ENCODE data around the gene UBL3.

Gene UBL3

DNA sequence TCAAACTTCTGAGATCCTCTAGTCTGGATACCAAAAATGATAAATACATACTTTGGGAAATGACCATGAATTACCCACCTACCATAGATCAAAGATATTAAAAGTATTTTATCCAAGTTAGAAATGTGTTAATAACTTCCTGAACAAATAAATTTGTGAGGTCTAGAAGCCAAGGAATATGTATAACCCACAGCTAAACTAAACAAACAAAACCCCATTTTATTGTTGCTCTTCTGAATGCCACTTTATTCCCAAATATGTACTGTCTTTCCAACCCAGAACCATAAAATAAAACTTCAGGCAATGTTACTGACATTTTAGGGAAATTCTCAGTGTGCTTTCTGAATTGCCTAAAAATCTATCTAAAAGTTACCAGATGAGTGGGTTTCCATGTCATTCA lies 35.1 kb downstream of the UBL3 start:
- in situ Hi-C loops (cut with MboI; ENCODE audit: low sequenced_read_pairs), result no loop called here

DNA sequence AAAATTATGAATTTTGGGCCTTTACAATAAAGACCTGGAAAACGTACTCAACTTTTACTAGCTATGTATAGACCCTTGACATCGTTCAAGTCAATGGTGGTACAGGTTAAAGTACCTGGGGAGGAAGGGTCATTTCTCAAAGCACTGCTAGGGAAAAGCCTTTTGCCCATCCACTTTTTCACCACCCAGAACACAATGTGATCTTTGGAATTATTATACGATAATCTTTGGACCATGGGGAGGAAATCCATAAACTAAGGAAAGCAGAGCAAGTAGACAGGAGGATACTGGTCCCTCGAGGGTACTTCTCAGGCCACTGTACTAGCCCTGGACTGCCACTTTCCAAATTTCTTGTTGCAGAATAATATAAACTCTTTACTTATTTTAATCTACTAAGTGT lies 39.5 kb downstream of the UBL3 start:
- in situ Hi-C loops (cut with MboI; ENCODE audit: low sequenced_read_pairs), result no loop called here

DNA sequence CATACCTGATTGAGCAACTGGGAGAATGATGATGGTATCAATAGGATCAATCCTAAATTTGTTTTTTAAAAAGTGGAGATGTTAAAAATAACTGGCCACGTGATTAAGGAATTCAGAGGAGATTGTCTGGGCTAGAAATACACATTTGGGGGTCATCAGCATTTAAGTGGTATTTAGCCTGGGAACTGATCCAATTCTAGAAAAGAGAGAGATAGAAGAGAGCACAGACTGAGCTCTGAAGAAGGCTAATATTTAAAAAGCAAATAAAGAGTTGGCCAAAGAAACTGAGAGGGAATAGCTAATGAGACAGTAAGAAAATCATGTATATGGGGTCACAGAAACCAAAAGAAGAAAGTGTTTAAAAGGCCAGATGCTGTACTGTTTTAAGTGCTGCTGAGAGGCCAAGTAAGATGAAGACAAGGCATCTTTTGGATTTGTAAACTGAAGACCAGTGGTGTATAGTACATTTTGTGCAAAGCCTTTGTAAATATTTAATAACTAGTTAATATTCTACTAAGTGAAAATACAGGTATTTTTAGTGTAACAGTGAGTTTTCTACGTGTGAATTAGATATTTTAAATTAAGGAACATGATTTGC lies 40.2 kb downstream of the UBL3 start:
- in situ Hi-C loops (cut with MboI; ENCODE audit: low sequenced_read_pairs), result no loop called here

DNA sequence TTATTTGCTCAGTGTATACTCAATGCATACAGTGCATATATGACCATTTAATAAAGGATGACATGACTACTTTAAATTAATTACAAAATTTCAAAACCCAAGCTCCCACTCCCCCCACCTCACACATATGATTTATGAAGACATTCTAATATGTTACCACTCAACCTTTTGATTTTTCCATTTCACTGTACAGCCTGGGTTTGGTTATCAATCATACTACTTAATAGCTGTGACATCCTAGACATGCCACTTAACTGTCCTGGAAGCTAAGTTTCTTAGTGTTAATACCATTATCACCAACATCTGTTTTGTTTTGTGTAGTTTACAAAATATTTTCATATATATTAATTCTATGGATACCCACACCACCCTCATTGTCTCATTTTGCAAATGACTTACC lies 42.2 kb downstream of the UBL3 start:
- in situ Hi-C loops (cut with MboI; ENCODE audit: low sequenced_read_pairs), result no loop called here

DNA sequence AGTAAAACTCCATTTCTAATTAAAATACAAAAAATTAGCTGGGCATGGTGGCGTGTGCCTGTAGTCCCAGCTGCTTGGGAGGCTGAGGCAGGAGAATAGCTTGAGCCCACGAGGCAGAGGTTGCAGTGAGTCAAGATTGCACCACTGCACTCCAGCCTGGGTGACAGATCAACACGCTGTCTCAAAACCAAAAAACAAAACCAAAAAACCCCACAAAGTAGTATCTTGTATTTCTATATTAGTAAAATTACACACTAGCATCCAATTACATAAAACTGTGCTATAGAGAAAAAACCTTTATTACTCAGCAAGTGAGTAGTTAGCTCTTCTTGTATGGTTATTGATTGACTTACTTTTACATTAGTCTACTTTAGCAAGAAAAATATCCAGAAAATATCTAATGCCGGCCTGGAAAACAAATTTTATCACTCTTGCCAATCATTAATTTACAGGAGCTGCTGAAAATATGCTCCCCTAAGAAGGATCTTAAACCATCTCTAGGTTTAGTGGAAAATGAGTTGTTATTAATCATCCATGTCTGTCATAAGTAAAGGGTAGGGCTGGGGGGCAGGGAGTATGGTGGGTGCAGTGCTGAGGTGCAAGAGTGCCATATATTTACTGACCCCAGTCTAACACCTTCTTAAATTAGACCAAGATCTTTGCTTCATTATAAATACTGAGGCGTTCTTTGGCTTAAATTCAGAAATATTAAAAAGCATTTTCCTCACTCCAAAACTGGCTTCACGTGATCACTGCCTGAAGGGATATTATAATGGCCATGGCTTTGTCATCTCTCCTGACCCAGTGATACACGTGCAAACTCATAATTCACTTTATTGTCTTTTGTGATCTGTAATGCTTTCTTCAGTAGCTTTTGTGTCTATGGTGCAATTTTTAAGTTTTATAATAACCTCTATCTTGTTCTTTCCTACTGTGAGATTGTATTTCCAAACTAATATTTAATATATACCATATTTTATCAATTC lies 44.1 kb downstream of the UBL3 start:
- in situ Hi-C loops (cut with MboI; ENCODE audit: low sequenced_read_pairs), result no loop called here

DNA sequence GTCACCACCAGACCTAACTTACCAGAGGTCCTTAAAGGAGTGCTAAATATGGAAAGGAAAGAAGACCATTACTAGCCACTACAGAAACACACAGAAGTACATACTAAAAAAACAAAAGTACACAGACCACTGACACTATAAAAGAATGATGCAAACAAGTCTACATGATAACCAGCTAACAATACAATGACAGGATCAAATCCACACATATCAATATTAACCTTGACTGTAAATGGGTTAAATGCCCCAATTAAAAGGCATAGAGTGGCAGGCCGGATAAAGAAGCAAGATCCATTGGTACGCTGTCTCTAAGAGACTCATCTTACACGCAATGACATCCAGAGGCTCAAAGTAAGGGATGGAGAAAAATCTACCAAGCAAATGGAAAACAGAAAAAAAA lies 47.2 kb downstream of the UBL3 start:
- in situ Hi-C loops (cut with MboI; ENCODE audit: low sequenced_read_pairs), result no loop called here

DNA sequence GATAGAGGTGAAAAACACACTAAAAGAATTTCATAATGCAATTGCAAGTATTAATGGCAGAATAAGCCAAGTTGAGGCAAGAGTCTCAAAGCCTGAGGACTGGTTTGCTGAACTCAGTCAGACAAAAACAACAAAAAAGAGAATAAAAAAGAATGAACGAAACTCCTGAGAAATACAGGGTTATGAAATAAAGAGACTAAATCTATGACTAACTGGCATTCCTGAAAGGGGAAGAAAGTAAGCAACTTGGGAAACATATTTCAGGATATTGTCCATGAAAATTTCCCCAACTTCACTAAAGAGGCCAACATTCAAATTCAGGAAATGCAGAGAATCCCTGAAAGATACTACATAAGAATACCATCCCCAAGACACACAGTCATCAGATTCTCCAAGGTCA lies 47.8 kb downstream of the UBL3 start:
- in situ Hi-C loops (cut with MboI; ENCODE audit: low sequenced_read_pairs), result no loop called here

DNA sequence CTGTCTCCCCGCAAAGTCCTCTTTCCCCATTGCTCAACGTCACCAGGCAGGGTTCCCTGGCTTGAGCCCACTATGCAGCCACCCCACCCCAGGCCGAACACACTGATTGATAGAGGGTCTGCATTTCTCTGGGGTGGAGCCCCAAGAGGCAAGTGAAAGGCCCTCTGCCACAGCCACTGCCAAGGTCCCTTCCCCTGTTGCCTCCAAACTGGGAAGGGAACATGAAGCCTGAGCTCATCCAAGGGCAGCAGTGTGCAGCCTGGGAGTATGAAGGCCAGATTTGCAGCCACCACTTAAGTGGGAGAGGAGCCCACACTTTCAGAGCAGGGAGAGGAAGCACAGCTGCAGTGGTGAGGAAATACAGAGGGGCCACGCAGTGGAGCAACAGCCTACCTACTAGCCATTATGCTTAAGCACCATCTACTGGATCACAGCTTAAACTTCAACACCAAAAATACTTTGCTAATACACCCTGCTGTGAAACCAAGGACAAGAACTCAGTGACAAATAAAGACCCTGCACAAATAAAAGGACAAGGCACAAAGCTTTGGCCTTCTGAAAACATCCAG lies 48.6 kb downstream of the UBL3 start:
- in situ Hi-C loops (cut with MboI; ENCODE audit: low sequenced_read_pairs), result no loop called here

DNA sequence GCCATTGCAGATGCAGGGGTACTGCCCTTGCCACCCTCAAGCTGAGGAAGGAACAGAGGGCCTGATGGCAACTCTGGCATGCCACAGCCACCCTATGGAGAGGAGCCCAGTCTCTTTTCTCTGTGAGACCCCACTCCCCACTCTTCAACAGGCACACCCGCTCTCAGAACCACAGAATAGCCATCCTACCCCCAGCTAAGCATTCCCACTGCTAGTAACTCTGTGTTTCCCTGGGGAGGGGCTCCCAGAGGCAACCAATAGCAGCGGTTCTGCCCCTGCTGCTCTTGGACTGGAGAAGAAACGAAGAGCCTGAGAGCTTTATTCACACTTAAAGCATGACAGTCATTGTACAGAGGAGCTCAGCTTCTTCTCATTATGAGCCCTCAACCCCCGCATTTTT lies 49.3 kb downstream of the UBL3 start:
- in situ Hi-C loops (cut with MboI; ENCODE audit: low sequenced_read_pairs), result no loop called here

DNA sequence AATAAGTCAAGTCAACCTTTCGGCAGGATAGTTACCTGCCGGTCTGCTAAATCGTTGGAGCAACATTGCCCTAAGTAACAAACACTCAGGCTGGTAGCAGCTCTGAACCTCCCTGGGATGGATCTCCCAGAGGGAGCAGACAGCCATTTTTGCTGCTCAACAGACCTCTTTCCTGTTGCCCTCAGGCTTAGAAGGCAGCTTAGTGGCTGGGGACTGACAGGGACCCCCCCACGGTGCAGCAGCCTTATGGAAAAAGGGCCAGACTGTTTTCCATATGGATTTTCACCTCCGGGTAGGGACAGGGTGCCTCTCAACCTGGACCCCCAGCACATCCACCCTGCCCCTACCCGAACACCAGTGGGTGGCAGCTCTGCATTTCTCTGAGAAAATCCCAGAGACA lies 49.7 kb downstream of the UBL3 start:
- in situ Hi-C loops (cut with MboI; ENCODE audit: low sequenced_read_pairs), result no loop called here

DNA sequence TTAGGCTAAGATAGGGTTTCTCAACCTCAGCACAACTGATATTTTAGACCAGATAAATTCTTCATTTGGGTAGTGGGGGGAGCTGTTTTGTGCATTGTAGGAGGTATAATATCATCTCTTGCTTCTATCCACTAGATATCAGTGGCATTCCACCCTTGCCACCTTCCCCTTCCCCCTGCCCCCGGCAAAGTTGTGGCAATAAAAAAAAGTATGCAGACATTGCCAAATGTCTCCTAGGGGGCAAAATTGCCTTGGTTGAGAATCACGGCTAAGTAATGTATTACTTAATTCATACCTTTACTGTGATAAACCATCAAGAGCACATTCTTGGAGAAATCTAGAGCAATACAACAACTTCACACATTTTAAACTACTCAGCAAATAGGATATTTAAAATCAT lies 51.4 kb downstream of the UBL3 start:
- in situ Hi-C loops (cut with MboI; ENCODE audit: low sequenced_read_pairs), result no loop called here

DNA sequence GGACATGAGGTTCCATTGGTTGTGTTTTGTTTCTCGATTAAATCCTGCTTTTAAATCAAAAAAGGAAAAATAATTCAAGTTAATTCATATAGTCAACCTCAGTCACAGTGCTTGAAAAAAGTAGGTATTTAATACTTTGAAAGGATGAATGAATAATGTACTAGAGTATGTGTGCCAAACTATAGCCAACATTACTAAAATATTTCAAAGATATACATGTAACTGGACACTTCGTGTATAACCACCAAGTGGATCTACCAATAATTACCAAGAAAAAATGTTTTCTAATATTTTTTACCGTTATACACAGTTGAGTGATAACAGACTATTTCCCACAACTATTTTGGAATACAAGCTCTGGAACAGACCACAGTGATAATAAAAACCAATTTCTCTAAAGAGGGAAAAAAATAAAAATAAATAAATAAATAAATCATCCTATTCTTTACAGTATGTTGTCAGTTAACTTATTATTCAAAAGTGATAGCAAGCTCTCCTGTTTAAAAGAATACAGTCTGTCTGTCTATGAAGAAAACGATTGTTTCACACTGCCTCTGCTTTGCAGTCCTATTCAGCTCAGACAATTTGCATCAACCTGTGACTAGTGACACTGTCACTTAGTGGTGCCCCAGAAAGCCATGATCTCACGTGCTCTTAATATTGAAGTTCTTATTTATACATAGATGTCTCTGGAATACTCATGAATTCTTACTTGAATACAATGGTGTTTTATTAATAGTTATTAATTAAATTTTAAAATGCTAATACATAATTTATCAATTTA lies 58.2 kb downstream of the UBL3 start:
- in situ Hi-C loops (cut with MboI; ENCODE audit: low sequenced_read_pairs), result no loop called here

DNA sequence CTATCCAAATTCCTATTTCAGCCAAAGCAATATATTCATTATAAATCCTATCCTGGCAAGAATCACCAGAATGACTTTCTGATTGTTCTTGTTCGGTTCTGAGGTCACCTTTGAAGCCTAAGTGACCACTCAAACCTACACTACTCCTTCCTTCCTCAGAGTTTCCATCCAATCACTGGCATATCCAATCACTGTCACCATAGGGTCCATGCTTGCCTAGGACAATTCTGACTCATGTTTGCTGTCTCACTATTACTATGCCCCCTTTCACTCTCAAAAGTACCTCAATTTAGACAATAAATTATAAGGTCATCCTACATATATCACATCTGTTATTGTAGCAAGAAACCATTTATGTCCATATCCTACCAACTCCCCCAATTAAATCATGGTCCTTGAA lies 58.9 kb downstream of the UBL3 start:
- in situ Hi-C loops (cut with MboI; ENCODE audit: low sequenced_read_pairs), result no loop called here

DNA sequence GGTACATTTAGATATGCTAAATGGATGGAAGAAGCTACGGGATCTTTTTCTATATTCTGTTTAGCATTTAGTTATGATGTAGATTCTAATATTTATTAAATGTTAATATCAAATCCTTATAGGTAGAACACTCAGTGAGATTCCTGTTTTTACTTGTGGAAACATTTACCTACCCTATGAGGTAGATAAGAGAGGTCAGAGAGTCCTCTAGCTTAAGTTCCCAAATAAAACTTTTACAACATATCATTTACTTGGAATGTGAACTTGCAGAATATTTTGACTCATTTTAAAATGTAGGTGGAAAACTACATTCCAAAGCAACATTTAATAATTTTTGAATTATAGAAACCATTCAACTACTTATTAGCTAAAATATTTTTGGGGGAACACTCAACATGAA lies 63.7 kb downstream of the UBL3 start:
- in situ Hi-C loops (cut with MboI; ENCODE audit: low sequenced_read_pairs), result no loop called here

DNA sequence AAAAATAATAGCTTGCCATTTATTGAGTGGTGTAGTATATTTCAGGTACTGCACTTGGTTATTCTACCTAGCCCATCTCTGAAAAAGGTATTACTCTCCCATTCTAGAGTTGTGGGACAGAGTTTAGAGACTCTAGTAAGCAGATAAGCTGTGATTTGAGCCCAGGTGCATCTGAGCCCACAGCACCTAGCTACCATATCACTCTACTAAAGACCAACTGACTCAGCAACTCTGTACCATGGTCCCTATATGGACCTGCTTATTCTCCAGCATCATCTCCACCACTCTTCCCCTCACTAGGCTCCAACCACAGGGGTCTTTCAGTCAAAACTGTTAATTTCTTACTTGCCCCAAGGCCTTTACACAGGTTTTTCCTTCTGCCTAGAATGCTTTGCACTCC lies 64.4 kb downstream of the UBL3 start:
- in situ Hi-C loops (cut with MboI; ENCODE audit: low sequenced_read_pairs), result no loop called here

DNA sequence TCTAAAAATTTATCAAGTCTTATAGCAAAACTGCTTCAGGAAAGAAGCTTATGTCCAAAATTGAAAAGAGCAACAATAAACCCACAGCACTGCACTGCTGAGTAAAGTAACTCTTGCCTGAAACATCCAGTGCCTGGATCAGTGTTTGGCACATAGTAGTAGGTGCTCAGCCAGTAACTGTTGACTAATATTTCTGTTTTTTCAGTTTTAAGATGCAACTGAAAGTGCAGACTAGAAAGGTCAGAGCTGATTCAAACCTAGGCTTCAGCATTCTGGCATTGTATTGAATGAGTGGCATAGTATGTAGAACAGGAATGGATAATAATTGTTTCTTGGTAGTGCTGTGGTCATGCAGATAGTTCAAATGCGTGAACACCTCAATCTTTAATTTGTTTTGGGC lies 67.6 kb downstream of the UBL3 start:
- in situ Hi-C loops (cut with MboI; ENCODE audit: low sequenced_read_pairs), result no loop called here

DNA sequence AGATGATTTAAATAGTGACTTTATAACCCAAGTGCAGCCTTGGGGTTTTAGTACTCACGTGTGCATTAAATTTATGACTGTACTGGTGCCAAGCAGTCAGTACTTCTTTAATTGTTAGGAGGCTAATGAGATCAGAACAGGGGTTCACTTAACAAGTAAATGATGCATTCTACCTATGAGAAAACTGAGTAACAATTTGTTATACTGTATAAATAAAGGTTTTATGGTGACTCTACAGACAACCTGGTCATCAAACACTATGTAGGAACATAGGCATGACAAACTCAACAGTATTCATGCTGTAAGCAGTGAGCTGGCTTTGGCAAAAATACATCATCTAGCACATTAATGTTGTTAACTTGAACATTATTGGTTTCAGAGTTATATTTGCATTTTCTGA lies 75.6 kb downstream of the UBL3 start:
- in situ Hi-C loops (cut with MboI; ENCODE audit: low sequenced_read_pairs), result loop anchor here (25.0 kb wide), 1 partner anchor 337 kb away; no protein-coding TSS in a partner anchor

DNA sequence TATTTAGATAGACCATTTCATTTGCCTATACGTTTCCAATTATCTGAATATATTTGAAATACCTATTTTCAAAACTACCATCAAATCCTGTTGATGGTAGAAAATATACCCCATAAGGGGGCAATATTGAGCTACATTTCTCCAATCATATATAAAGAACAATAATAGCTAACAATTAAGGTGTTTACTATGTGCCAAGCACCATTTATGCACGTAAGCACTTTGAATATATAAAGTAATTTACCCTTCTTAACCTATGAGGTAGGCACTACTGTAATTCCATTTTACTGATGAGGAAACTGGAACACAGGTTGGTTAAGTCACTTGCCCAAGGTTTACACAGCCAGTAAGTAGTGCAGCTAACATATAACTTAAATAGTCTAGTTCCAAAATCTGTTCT lies 79.2 kb downstream of the UBL3 start:
- in situ Hi-C loops (cut with MboI; ENCODE audit: low sequenced_read_pairs), result loop anchor here (25.0 kb wide), 1 partner anchor 341 kb away; no protein-coding TSS in a partner anchor

DNA sequence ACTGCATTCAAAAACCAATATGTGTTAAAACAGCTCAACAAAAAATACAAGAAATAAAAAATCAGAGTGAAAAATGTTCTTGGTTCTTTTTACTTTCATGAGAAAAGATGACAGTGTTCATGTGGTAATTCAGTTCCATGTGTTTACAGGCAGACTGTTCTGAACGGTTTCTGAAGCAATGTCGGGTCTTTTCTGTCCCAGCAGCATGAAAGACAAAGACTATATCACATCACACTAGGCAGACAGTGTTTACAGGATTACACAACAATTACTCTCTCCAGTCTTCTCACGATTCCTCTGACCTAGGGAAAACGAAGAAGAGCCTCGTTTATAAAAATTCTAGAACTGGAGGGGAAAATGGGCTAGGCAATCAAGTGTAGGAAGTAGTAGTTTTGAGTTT lies 83.4 kb downstream of the UBL3 start:
- in situ Hi-C loops (cut with MboI; ENCODE audit: low sequenced_read_pairs), result loop anchor here (25.0 kb wide), 1 partner anchor 345 kb away; no protein-coding TSS in a partner anchor

DNA sequence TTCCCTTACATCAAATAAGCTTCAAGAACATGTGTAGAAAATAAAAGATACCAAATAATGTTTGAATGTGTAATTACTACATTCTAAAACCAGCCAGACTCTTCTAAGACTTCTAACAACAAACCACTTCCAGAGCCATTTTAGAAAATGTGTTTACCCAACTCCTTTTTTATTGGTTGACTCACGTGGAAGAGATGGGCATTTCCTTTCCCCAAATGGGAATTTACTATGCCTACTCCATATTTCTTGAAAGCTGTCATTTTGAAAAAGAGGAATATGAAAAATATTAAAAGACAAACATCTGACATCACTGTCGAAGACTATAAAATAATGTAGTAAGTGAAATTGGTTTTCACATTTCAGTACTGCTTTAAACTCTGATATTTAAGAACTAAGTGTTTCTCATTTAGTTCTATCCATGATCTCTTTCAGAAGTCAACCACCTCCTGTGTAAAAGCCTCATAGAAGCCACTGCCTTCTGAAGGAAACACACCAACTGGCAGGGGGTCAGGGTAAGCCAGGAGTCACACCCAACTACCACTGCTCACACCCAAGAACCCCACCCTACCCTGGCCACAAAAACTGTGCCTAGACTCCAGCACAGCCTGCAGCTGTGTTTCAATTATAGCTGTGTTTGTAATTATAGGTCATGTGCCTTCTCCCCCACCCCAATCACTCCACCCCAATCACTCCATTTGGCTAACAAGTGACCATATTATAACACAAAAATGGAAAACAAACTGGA lies 86.8 kb downstream of the UBL3 start:
- in situ Hi-C loops (cut with MboI; ENCODE audit: low sequenced_read_pairs), result loop anchor here (25.0 kb wide), 1 partner anchor 349 kb away; no protein-coding TSS in a partner anchor

All from HL-60/S4 treated with phorbol 12-myristate 13-acetate at 8.2 ng/mL for 4 days and 3 days (cell line).